Smooth muscle cell of trachea (primary cell): ENCODE measurements around the gene DDT. TPM values are rescaled to one million over a fixed set of nuclear protein-coding genes. Genes with fewer than 3 reads are reported as not detected.

ENCODE experiments used
- total RNA-seq: library from RNA; depleted of rRNA; stranded (reverse); fragments of >200 nt; gene quantifications from 2 replicates; pipeline ENCODE4 v1.2.1, GENCODE V29; 2014

Gene DDT
- total RNA-seq, result 120 and 140 TPM in 2 replicates

DNA sequence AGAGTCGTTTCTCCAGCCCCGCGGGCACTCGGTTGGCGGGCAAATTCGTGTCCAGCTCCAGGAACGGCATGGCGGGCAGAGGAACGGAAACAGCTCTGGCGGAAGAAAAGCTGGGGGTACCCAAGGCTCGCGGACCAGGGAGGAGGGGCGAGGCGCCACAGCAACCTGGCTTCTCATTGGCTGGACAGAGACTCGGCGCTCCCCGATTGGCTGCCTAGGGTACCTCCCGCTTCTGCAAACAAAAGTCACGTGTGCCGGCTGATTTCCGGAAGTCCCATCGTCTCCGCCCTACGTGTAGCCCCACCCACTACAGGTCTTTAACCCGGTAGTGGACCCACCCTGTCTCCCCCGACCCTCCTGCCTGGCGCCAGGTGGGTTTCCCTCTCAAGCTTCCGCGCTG, at the start of gene DDT:
Gene DDT, minus strand, starts transcription at position 97 of the 400 bp plus-strand sequence. Its CDS starts 27 bp downstream, at position 70.

DNA sequence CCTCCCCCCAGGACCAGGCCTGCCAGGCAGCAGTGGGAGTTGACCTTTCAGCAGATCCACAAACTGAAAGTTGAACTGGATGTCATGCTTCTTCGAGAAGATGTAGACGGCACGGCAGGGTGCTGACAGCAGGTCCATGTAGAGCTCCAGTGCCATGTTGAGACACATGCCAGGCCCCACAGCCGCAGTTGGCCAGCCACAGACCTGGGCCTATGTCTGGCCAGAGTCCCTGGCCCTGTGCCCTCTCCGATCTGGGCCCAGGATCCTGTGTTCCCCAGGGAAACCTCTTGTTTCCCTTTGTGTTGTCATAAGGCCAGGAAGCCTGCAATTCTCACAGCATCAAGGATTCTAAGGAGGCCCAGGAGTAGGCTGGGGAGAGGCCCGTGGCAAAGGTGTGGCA, 31.0 kb upstream of the DDT start, which contains the start of gene GSTT4:
Gene GSTT4, minus strand, starts transcription at position 253 of the 400 bp plus-strand sequence. Its CDS starts 97 bp downstream, at position 156.

DNA sequence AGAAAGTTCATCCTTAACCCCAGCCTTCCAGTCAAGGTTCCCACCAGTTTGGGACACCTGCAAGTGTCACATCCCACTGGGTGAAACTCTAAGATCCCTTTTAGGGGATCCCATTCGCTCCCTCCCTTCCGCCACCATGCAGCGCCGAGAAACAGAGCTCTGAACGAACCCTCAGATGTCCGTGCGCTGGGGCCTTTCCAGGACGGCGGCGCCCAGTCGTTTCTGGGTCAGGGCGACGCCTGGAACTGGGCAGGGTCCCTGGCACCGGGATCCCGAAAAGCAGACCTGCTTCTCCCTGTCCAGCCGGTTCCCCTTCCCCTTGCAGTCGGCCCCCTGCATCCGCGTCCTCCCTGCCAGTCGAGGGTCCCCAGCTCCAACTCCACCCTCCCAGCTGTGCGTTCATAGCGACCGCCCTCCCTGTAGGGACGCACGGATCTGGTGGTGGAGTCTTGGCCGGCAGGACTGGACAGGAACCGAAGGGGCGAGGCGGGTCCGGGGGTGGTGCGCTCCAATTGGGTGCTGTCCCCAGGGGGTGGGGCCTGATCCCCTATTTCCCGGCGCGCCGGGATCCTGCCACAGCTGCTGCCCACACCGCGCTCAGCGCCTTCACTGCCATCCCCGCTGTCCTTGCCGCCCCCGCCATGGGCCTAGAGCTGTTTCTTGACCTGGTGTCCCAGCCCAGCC, 5.5 kb upstream of the DDT start, which contains the start of gene GSTT2:
Gene GSTT2, plus strand, starts transcription at position 578 of the 684 bp plus-strand sequence.

GRCh38 chr22:23966568-23966967, 7.7 kb downstream of the DDT start, which contains the start of gene DDTL:
DDTL (plus strand) TSS chr22:23966888; CDS start chr22:23966915, 27 bp downstream.

GRCh38 chr22:23961084-23961771, 13.0 kb downstream of the DDT start, which contains the start of gene GSTT2B:
GSTT2B (minus strand) TSS chr22:23961195; CDS start chr22:23961131, 64 bp downstream.

Other genes starting within 250 kb of the DDT start
- gene ZNF70, start 223.3 kb downstream of the DDT start, total RNA-seq, result 3.2 and 4.3 TPM in 2 replicates
- 0.50 TPM in 1 of 2 replicates, not detected in the other for gene VPREB3, start 220.0 kb downstream of the DDT start, total RNA-seq
- 1.6 and 3.1 TPM in 2 replicates for gene C22orf15, start 211.5 kb downstream of the DDT start, total RNA-seq
- 0.58 and 2.5 TPM in 2 replicates for gene CHCHD10, start 206.5 kb downstream of the DDT start, total RNA-seq
- 3.1 and 15.2 TPM in 2 replicates for gene MMP11, start 201.6 kb downstream of the DDT start, total RNA-seq
- 35.2 and 36.7 TPM in 2 replicates for gene SMARCB1, start 187.5 kb downstream of the DDT start, total RNA-seq
- gene DERL3, start 135.4 kb downstream of the DDT start, total RNA-seq, result 0.17 TPM in 1 of 2 replicates, not detected in the other
- 7.1 and 16.2 TPM in 2 replicates for gene SLC2A11, start 116.6 kb downstream of the DDT start, total RNA-seq
- 247 and 330 TPM in 2 replicates for gene MIF, start 80.1 kb downstream of the DDT start, total RNA-seq
- gene GSTT2B, start 13.2 kb downstream of the DDT start, total RNA-seq, result 6.3 and 8.1 TPM in 2 replicates
- gene DDTL, start 7.6 kb downstream of the DDT start, total RNA-seq, result 1.6 and 2.0 TPM in 2 replicates
- 0.99 and 2.0 TPM in 2 replicates for gene GSTT2, start 5.7 kb upstream of the DDT start, total RNA-seq
- gene GSTT4, start 31.0 kb upstream of the DDT start, total RNA-seq, result not detected in 2 replicates
- 54.4 and 63.5 TPM in 2 replicates for gene CABIN1, start 36.9 kb upstream of the DDT start, total RNA-seq
- 2.6 and 7.4 TPM in 2 replicates for gene SUSD2, start 207.0 kb upstream of the DDT start, total RNA-seq